Fibroblast of upper back skin (primary cell): Measurements from ENCODE around the gene CDYL2.
"Not testable (repeated sequence)": the region's sequence is repeated elsewhere in the genome, so short reads cannot be mapped to it uniquely, and the experiment has no call there.

Experiments
- DNase-seq: peaks from one replicate; pipeline ENCODE4 v3.0.0-alpha.2; 2013

The CDYL2 gene

DNA sequence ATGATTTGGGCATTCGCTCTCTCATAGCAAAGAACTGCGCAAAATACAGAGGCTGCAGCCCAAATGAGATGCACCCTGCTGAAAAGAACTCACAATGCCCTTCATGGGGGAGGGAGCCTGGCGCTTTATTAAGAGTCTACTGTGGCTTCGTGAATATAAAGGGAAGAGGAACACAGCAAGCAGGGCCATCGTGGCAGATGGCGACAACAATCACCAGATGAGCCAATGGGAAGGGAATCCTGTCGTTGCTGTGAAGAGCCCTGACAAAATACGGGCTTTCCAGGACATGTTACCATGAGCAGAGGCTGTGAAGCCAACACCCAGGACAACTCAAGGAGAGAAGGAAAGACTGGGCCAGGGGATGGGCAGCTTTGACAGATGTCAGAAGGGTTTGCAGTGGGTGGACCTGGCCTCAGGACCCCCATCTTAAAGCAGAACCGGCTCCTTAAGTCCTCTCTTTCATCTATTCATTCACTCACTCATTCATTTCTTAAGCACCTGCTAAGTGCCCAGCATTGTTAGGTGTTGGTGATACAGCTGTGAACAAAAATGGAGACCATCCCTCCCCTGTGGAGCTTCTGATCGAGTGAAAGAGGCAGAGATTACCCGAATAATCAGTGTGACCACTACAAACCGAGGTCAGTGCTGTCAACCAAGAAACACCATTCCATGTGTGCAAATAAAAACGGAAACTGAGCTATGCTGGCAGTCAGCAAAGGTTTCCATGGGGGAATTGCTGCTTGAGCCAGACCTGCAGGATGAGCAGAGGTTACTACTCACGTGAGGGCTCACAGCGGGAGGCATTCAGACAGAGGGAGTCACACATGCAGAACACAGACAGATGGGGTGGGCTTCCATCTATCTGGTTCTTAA lies 137.8 kb downstream of the CDYL2 start:
- DNase-seq, result peak; percentile 9

GRCh38 chr16:80665356-80665755 lies 139.0 kb downstream of the CDYL2 start:
- DNase-seq, result no peak

- DNase-seq, result no peak
Observed at GRCh38 chr16:80664786-80665185, 139.6 kb downstream of the CDYL2 start.

DNA sequence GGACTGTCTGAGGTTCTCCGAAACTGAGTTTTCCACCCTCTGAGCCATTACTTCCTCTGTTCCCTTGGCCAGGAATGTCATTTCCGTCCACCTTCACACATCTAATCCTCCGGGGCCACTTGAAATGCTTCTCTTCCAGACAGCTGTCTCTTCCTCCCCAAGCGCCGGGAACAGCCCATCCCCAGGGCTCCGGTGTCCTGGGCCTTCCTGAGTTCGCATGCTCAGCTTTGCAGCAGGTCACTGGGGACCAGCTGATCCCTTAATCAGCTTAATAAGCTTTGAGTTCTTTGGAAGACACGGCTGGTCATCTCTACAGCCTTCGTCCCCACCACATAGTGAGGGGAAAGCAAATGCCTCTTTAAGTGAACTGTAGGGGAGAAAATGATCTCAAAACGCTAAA lies 140.2 kb downstream of the CDYL2 start:
- DNase-seq, result no peak

- DNase-seq, result no peak
Observed at GRCh38 chr16:80663078-80663477, 141.3 kb downstream of the CDYL2 start.

GRCh38 chr16:80659865-80660264 lies 144.5 kb downstream of the CDYL2 start:
- DNase-seq, result no peak

GRCh38 chr16:80656711-80657150 lies 147.7 kb downstream of the CDYL2 start:
- no peak for DNase-seq

DNA sequence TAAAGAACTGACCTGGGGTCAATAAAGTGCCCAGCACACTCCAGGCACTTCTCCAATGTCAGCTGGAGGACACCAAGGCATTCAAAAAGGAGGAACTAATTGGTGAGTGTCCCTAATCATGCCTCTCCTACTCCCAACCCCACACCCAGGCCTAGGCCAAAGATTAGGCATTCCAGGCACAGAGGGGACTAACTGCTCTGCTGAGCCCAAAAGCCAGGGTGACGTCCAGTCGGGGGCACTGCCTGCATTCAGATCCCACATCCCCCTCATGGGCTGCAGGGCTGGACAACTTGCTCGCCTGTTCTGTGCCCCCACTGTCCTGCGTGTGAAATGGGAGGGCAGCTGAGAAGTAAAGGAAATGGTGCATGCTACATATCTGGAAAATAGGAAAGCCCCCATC lies 148.2 kb downstream of the CDYL2 start:
- DNase-seq, result no peak

DNA sequence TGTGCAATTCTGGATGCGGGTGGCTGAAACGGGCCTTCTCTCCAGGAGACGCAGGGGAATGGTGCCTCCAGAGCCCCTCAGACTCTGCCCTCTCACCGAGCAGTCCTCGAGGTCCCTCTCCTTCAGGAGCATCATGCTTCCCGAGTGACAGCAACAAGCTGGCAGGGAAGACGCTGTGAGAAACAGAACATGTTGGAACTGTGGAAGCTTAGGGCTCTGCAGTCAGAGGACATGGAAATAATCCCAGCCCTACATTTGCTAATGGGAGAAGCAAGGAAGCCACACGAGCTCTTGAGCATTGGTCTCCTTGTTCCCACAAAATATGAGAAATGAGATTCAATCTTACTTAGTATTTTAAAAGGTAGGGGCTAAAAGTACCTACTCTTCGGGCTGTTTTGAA lies 148.6 kb downstream of the CDYL2 start:
- no peak for DNase-seq

GRCh38 chr16:80654094-80654862 lies 150.1 kb downstream of the CDYL2 start:
- DNase-seq, result no peak

DNA sequence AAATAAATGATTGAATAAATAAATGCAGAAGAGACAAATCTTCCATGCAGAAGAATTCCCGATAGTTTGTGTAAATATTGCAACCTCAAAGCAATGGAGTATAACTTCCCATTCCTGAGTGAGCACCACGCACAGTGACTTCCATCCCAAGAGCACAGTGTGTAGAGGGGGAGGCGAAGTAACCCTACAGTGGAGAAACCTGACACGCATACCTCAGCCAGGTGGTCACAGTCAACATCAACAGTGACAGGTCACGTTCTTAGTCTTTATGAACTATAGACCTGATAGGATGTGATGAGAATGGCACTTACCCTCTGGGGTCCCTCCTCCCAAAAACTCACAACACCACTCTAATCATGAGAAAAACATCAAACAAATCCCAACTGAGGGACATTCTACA lies 152.0 kb downstream of the CDYL2 start:
- no peak for DNase-seq

DNA sequence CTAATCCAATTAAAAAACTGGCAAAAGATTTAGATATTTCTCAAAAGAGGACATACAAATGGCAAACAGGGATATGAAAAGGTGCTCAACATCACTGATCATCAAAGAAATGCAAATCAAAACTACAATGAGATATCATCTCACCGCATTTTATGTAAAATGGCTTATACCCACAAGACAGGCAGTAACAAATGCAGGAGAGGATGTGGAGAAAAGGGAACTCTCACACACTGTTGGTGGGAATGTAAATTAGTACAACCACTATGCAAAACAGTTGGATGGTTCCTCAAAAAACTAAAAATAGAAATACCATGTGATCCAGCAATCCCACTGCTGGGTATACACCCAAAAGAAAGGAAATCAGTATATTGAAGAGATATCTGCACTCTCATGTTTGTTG lies 154.1 kb downstream of the CDYL2 start:
- DNase-seq, result not testable (repeated sequence)

- DNase-seq, result no peak
Observed at GRCh38 chr16:80640316-80640715, 164.1 kb downstream of the CDYL2 start.

GRCh38 chr16:80639636-80640035 lies 164.8 kb downstream of the CDYL2 start:
- DNase-seq, result no peak

DNA sequence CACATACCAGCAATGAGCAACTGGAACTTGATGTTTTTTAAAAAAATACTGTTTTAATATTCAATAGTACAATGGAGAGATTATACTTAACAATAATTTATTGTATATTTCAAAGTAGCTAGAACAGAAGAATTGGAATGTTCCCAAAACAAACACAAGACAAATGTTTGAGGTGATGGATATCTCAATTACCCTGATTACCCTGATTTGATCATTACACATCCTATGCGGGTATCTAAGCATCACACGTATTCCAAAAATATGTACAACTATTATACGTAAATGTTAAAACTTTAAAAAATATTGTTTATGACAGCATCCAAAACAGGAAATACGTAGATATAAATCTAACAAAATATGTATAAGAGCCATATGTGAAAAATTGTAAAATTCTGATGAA lies 166.8 kb downstream of the CDYL2 start:
- DNase-seq, result no peak

- DNase-seq, result no peak
Observed at GRCh38 chr16:80631581-80631980, 172.8 kb downstream of the CDYL2 start.

GRCh38 chr16:80628254-80628653 lies 176.1 kb downstream of the CDYL2 start:
- DNase-seq, result no peak

GRCh38 chr16:80627108-80627507 lies 177.3 kb downstream of the CDYL2 start:
- DNase-seq, result no peak

GRCh38 chr16:80623376-80623775 lies 181.0 kb downstream of the CDYL2 start:
- DNase-seq, result peak; percentile 43

- no peak for DNase-seq
Observed at GRCh38 chr16:80622007-80622406, 182.4 kb downstream of the CDYL2 start.

- DNase-seq, result no peak
Observed at GRCh38 chr16:80620736-80621605, 183.4 kb downstream of the CDYL2 start.

DNA sequence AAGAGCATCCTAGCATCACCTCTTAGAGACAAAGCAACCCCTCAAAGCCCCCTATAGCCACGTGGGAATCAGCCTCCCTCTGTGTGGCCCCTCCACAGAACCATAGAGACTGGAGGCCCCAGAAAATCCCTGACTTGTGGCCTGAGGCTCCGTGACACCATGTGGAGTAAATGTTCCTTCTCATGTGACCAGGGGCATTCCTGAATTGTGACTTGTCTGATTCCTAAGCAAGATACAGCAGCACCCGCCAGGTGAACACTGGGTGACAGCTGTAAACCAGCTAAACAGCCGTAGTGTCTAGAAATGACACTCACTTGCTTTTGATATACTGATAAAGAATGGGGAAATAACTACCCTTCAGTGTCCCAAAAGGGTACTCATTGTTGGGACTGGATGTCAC lies 184.6 kb downstream of the CDYL2 start:
- no peak for DNase-seq
